Astrocyte of the cerebellum (primary cell): ENCODE measurements around the gene LCE1A.

Experiments used
- DNase-seq: peaks from one replicate; pipeline ENCODE4 v3.0.0-alpha.2; 2011; ENCODE audit warnings: low read depth
- H3K4me3 ChIP-seq: 2 replicates; pipeline ENCODE4 v1.5.1; 2011; ENCODE audit warnings: mild to moderate bottlenecking, low read depth, low read length, moderate library complexity
- CTCF ChIP-seq: IDR thresholded peaks from 2 replicates; pipeline ENCODE4 v1.5.1; 2012; ENCODE audit warnings: low read length, low read depth, moderate library complexity, mild to moderate bottlenecking; ENCODE audit errors: missing control alignments
- in situ Hi-C: cut with HindIII; loops from 2 replicates; pipeline ENCODE4 v1.10.0; 2017; ENCODE audit warnings: low sequenced_read_pairs

The LCE1A gene

GRCh38 chr1:152806576-152806975, 20.7 kb upstream of the LCE1A start, which contains the start of gene LCE1C:
TSS of gene LCE1C (minus strand) at chr1:152806651. CDS start at chr1:152805478, 1,173 bp downstream.
- in situ Hi-C loops: no loop called here
- no peak for TF ChIP-seq CTCF
- H3K4me3 ChIP-seq: no peak within 1 kb of the TSS
- DNase-seq: no peak

GRCh38 chr1:152811050-152811449, 16.2 kb upstream of the LCE1A start:
- no peak for DNase-seq
- no peak for TF ChIP-seq CTCF
- in situ Hi-C loops: no loop called here
- no peak overlapping the region for H3K4me3 ChIP-seq

GRCh38 chr1:152811671-152812070, 15.6 kb upstream of the LCE1A start, which contains the start of gene LCE1B:
TSS of gene LCE1B (plus strand) at chr1:152811971. CDS start at chr1:152812447, 476 bp downstream.
- DNase-seq: no peak
- H3K4me3 ChIP-seq: no peak within 1 kb of the TSS
- in situ Hi-C loops: no loop called here
- no peak for TF ChIP-seq CTCF

GRCh38 chr1:152817309-152817708, 10.0 kb upstream of the LCE1A start:
- no peak overlapping the region for H3K4me3 ChIP-seq
- DNase-seq: no peak
- TF ChIP-seq CTCF: no peak
- in situ Hi-C loops: no loop called here

GRCh38 chr1:152823294-152823693, 4.0 kb upstream of the LCE1A start:
- in situ Hi-C loops: no loop called here
- no peak for TF ChIP-seq CTCF
- DNase-seq: no peak
- H3K4me3 ChIP-seq: no peak overlapping the region

GRCh38 chr1:152824964-152825363, 2.3 kb upstream of the LCE1A start:
- no peak for TF ChIP-seq CTCF
- H3K4me3 ChIP-seq: no peak overlapping the region
- no peak for DNase-seq
- in situ Hi-C loops: no loop called here

GRCh38 chr1:152836870-152837269, 9.6 kb downstream of the LCE1A start:
- in situ Hi-C loops: no loop called here
- H3K4me3 ChIP-seq: no peak overlapping the region
- DNase-seq: no peak
- TF ChIP-seq CTCF: no peak
